GM18511 (cell line): Measurements from ENCODE around the gene LRRC4C.

ENCODE experiments used
- ATAC-seq: cut with Tn5 transposase; IDR thresholded peaks from one replicate; pipeline ENCODE4 v1.9.1; 2021; ENCODE audit warnings: mild to moderate bottlenecking, moderate library complexity; ENCODE audit not compliant: unreplicated experiment

The LRRC4C gene

GRCh38 chr11:40139066-40139465 is 1320.4 kb downstream of the LRRC4C start:
- ATAC-seq = no peak

GRCh38 chr11:40134820-40135570 is 1324.5 kb downstream of the LRRC4C start:
- ATAC-seq = no peak

GRCh38 chr11:40133498-40133897 is 1326.0 kb downstream of the LRRC4C start:
- no peak for ATAC-seq

GRCh38 chr11:40132912-40133311 is 1326.5 kb downstream of the LRRC4C start:
- no peak for ATAC-seq

- no peak for ATAC-seq
Measured at GRCh38 chr11:40130427-40130826, 1329.0 kb downstream of the LRRC4C start.

- no peak for ATAC-seq
Measured at GRCh38 chr11:40129266-40129665, 1330.2 kb downstream of the LRRC4C start.

GRCh38 chr11:40125054-40125453 is 1334.4 kb downstream of the LRRC4C start:
- no peak for ATAC-seq

GRCh38 chr11:40119661-40120060 is 1339.8 kb downstream of the LRRC4C start:
- no peak for ATAC-seq

GRCh38 chr11:40118780-40119179 is 1340.7 kb downstream of the LRRC4C start:
- ATAC-seq = no peak

GRCh38 chr11:40118026-40118425 is 1341.4 kb downstream of the LRRC4C start:
- no peak for ATAC-seq

GRCh38 chr11:40104941-40105550 is 1354.4 kb downstream of the LRRC4C start:
- ATAC-seq = no peak

- ATAC-seq = no peak
Measured at GRCh38 chr11:40100781-40101180, 1358.7 kb downstream of the LRRC4C start.

- no peak for ATAC-seq
Measured at GRCh38 chr11:40100162-40100553, 1359.3 kb downstream of the LRRC4C start.

- no peak for ATAC-seq
Measured at GRCh38 chr11:40099426-40100161, 1359.9 kb downstream of the LRRC4C start.

- no peak for ATAC-seq
Measured at GRCh38 chr11:40095446-40095845, 1364.0 kb downstream of the LRRC4C start.

GRCh38 chr11:40094954-40095353 is 1364.5 kb downstream of the LRRC4C start:
- ATAC-seq = no peak

GRCh38 chr11:40080434-40080833 is 1379.0 kb downstream of the LRRC4C start:
- no peak for ATAC-seq
